NCI-H2029 treated with DMSO at 0.1 percent for 48 hours (cell line): ENCODE results near the gene TMEM50A.
A peak's percentile ranks its signal among the peaks of the same experiment; 100 is the strongest.
"Not testable (repeated sequence)": the region's sequence is repeated elsewhere in the genome, so short reads cannot be mapped to it uniquely, and the experiment has no call there.

Experiments
- DNase-seq: peaks from one replicate; lab custom pipeline; 2025; lab: John Stamatoyannopoulos, UW

Gene TMEM50A

DNA sequence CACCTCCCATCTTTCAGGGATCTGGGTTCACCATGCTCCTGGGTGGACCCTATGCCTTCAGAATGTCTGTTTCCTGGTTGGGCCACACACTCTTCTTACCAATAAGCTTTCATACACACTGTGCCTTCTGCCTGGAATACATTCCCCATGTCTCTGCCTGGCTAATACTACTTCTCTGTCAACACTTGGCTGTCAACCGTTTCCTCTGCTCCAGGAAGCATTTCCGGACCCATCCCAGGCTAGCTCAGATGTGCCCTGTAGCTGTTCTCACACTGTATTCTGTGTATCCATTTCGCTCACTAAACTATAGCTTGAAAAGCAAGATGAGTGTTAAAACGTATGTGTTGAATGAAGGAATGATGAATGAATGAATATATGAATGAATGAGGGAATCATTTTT is 49.0 kb downstream of the TMEM50A start:
- DNase-seq = not testable (repeated sequence)

GRCh38 chr1:25388691-25389090 is 50.6 kb downstream of the TMEM50A start:
- DNase-seq = peak; percentile 1

- not testable (repeated sequence) for DNase-seq
Observed at GRCh38 chr1:25389721-25390120, 51.6 kb downstream of the TMEM50A start.

- no peak for DNase-seq
Observed at GRCh38 chr1:25392841-25393240, 54.7 kb downstream of the TMEM50A start.

DNA sequence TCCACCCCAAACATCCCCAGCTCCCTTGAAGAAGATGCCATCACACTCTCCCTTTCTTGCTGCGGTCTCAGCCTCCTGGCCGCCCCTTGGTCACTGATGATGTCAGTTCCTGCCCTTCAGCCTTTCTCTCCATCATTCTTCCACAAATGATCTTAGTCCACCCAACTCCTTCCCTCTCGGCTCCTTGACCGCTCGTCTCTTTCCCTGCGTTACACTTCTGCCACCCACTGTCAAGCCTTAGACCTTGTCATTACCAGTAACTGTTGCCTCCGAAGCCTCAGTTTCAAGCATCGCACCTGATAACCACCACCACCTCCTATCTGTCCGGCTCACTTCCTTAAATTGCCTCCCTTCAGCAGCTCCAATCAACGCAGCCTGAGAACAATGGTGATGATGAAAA is 59.4 kb downstream of the TMEM50A start:
- not testable (repeated sequence) for DNase-seq

DNA sequence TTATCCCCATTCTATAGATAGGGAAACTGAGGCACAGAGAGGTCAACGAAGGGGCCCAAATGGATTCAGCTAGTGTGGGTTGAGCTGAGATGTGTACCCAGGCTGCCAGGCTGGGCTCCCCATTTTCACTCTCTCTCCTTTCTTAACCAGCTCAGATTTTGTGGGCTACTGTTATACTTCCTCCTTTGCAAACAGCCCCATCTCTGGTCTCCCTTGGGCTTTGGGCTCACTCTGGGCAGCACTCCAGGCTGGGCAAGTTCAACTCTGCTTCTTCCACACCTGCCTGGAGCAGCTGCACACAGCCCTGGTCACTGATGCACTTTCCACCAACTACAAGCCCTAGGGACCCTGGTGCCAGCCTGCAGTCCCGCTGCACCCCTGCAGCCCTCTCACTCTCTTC is 59.9 kb downstream of the TMEM50A start:
- not testable (repeated sequence) for DNase-seq

DNA sequence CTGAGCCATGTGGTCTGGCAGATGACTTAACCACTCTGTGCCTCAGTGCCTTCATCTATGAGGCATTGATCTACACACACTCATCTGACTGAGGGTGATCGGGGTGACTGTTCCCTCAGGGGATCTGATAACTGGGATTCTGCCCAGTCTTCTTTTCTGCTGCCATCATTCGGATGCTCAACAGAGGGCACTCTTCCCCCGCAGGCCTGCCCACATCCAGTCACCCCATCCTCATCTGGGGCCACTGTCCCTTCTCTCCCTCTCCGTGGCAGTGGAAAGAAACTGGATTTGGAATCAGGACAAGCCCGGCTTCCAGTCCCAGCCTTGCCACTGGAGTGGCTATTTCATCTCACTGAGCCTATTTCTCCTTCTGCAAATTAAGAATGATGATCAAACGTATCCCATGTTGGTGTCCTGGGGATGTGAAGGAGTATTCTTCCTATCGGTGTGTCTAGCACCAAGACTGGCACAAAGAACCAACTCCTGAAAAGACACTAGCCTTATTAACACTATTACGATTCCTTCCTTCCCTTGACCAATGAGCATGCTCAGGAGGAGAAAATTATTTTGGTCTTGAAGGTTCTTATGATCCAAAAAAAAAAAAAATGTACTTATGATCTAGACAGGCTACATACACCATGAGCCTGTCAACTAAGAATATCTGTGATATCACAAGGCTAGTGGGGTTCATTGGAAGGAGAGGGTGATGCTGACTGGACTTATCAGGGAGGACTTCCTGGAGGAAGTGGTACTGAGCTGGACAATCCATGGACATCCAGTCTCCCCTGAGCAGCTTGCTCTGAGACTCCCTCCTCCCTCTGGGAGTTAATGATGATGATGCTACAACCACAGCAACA is 65.0 kb downstream of the TMEM50A start:
- DNase-seq = not testable (repeated sequence)

- not testable (repeated sequence) for DNase-seq
Observed at GRCh38 chr1:25405731-25406305, 67.7 kb downstream of the TMEM50A start.

DNA sequence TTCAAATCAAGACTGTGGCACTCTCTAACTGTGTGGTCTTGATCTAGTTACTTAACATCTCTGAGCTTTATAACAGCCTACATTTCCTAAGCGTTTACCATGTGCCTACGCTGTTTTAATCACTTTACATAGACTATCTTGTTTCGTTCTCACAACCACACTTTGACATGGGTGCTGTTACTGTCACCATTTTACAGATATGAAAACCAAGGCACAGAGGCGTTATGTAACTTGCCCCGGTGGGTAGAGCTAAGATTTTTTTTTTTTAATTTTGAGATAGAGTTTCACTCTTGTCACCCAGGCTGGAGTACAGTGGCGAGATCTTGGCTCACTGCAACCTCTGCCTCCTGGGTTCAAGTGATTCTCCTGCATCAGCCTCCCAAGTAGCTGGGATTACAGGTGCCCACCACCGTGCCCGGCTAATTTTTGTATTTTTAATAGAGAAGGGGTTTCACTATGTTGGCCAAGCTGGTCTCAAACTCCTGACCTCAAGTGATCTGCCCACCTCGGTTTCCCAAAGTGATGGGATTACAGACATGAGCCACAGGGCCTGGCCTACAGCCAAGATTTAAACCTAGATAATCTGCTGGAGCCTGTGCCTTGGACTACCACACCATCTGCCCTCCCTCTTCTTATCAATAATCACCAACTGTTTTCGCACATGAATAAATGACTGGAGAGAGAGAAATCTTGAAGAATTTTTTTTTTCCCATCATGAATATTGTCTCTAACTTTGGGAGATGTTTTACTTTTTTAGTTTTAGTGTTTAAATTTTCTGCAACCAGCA is 71.7 kb downstream of the TMEM50A start:
- DNase-seq = not testable (repeated sequence)
